ENCODE measurements around the gene HOXA6. TPM values are rescaled to one million over a fixed set of nuclear protein-coding genes. Genes with fewer than 3 reads are reported as not detected.

The HOXA6 gene
- total RNA-seq, 4 donors from 2014 or later, result 1.1 to 1.6 TPM; not detected in 2

DNA sequence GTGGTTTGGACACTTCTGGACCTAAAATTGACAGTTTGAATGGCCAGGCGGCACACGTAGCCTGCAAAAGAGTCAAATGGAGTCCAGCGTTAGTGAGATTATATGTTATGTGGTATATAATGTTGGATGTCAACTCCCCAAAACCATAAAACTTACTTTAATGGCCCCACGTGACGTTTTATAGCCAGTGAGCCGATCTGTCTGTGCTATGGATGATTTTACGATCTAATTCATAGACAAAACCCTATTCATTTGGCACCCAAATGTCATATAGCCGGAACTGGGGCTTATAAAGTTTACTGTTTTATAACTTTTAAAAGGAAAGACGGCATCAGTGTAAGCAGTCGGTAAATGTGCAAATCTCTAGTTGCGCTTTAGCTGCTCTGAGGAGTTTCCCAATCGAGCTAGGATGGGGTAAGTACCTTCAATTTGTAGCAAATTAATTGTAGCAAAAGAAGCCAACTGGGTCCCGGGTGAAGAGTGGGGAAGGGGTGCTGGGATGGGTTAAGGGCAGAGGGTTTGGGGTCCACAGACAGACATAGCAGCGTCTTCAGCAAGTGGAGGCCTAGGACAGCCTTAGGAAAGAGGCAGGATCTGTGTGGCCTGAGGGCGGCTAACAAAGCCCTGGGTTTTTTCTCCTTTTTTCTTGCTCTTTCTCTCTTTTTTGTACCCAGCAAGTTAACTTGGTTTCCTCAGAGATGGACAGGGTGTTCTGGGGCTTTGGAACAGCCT is 7.3 kb downstream of the HOXA6 start:
- Histone ChIP-seq H3K4me3 (replicated peaks in 1 of 3) (no peak overlapping the region), H3K9me3 (no peaks in the 10 kb centered on the region), H3K27me3 (peaks cover 80% of the 10 kb centered on the region), H3K27ac (no peak overlapping the region), H3K4me1 (peaks cover 11 to 16% of the 10 kb centered on the region in 2 donors), H3K36me3 (no peaks in the 10 kb centered on the region)
- no peak for TF ChIP-seq POLR2A (IDR thresholded peaks at IDR 0.05)
- TF ChIP-seq, protein P1, sequence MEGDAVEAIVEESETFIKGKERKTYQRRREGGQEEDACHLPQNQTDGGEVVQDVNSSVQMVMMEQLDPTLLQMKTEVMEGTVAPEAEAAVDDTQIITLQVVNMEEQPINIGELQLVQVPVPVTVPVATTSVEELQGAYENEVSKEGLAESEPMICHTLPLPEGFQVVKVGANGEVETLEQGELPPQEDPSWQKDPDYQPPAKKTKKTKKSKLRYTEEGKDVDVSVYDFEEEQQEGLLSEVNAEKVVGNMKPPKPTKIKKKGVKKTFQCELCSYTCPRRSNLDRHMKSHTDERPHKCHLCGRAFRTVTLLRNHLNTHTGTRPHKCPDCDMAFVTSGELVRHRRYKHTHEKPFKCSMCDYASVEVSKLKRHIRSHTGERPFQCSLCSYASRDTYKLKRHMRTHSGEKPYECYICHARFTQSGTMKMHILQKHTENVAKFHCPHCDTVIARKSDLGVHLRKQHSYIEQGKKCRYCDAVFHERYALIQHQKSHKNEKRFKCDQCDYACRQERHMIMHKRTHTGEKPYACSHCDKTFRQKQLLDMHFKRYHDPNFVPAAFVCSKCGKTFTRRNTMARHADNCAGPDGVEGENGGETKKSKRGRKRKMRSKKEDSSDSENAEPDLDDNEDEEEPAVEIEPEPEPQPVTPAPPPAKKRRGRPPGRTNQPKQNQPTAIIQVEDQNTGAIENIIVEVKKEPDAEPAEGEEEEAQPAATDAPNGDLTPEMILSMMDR (IDR thresholded peaks at IDR 0.05), result no peak
- intact Hi-C loops (cut with DNase I), result no loop called here
- WGBS, 2 donors, result 33 to 50% methylated on average over 15 of the region's 15 CpGs
- no peak for DNase-seq

DNA sequence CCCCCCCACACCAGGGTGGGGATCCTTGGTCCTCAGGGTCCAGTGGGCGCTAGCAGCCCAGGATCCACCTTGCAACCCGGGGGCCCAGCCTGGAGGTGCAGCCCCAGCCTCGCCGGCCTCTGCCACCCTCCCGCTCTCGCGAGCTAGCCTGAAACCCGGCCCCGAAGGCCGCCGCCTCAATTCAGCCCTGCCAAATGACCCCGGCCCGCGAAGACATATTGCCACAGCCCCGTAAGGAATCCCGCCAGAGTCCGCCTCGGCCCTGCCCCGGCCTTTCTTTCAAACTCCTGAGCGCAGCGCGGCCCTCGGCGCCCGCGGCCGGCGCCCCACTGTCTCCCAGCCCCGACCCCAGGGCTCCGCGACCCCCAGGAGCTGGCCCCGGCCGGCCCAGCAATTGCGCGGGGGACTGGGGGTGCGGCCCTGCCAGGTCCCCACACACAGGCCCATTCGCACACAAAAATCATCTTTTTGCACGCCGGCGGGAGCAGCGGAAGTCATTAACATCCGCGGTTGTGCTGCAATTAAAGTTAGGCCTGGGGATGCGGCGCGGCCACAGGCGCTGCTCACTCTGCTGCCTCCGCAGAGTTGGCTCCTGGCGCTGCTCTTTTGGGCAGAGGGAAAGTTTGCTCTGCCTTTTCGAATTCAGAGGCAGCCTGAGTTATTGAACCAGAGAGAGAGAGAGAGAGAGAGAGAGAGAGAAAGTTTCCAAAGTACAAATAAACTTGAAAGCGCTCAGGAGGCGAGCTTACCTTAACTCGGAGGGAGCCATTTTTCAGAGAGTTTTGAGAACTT is 8.0 kb downstream of the HOXA6 start:
- WGBS, 2 donors, result 34 to 36% methylated on average over 45 to 51 of the region's 53 CpGs

DNA sequence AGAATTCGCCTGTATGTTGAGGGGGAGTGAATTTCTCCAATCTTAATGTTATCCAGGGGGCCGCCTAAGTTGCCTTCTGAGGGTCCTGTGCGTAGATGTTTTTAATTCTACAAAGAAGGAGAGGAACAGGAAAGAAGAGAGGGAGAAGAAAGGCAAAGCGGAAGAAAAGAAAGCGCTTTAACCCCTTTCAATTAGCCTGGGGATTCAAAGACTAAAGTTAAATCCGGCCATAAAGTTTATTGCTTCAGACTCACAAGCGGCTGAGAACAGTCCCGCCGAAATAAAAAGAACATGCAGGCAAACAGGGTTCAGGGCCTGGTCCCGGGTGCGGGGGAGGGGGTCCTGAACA is 8.6 kb downstream of the HOXA6 start:
- intact Hi-C loops (cut with DNase I), result no loop called here
- no peak for DNase-seq
- 27 to 31% methylated on average over 11 of the region's 11 CpGs for WGBS, 2 donors
- H3K36me3 ChIP-seq, result no peaks in the 10 kb centered on the region
- no peak overlapping the region for H3K27ac ChIP-seq
- peaks cover 11 to 15% of the 10 kb centered on the region in 2 donors for H3K4me1 ChIP-seq
- H3K4me3 ChIP-seq (replicated peaks in 1 of 3), result no peak overlapping the region
- no peaks in the 10 kb centered on the region for H3K9me3 ChIP-seq
- no peak for TF ChIP-seq POLR2A (IDR thresholded peaks at IDR 0.05)
- TF ChIP-seq, protein P1 (IDR thresholded peaks at IDR 0.05), result no peak
- H3K27me3 ChIP-seq, result peaks cover 68% of the 10 kb centered on the region

More for the DNA sequence above, 8.0 kb downstream of the HOXA6 start:
- H3K27me3 ChIP-seq, result peaks cover 74% of the 10 kb centered on the region
- H3K9me3 ChIP-seq, result no peaks in the 10 kb centered on the region
- no peak overlapping the region for H3K4me3 ChIP-seq (replicated peaks in 1 of 3)
- peaks cover 11 to 16% of the 10 kb centered on the region in 2 donors for H3K4me1 ChIP-seq
- H3K27ac ChIP-seq, result no peak overlapping the region
- intact Hi-C loops (cut with DNase I), result no loop called here
- no peak for TF ChIP-seq POLR2A (IDR thresholded peaks at IDR 0.05)
- TF ChIP-seq, protein P1 (IDR thresholded peaks at IDR 0.05), result no peak
- H3K36me3 ChIP-seq, result no peaks in the 10 kb centered on the region
- no peak for DNase-seq

DNA sequence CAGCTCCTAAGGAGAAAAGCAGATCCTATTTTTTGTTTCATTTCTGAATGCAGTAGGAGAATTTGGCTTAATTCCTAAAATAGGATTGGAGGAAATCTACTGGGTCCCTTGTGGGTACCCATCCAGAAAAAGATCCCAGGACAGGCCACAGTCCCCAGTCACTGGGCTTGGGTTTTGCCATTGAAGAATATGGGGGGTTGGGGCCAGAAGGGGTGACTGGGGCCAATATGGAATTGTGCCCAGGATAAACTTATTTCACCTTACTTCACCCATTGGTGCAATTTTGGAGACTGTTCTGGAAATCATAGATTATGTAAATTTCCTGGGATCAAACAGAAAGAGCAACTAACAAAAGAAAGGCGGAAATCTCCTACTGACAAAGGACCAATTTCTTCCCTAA is 9.1 kb downstream of the HOXA6 start:
- Histone ChIP-seq H3K4me1 (peaks cover 11% of the 10 kb centered on the region in 2 donors), H3K27me3 (peaks cover 69% of the 10 kb centered on the region), H3K27ac (no peak overlapping the region)

More for the DNA sequence above, 9.1 kb downstream of the HOXA6 start:
- intact Hi-C loops (cut with DNase I), result no loop called here
- no peaks in the 10 kb centered on the region for H3K36me3 ChIP-seq
- H3K9me3 ChIP-seq, result no peaks in the 10 kb centered on the region
- no peak for TF ChIP-seq POLR2A (IDR thresholded peaks at IDR 0.05)
- TF ChIP-seq, protein P1 (IDR thresholded peaks at IDR 0.05), result no peak
- H3K4me3 ChIP-seq (replicated peaks in 1 of 3), result no peak overlapping the region
- 50 to 58% methylated on average over 1 of the region's 1 CpG for WGBS, 2 donors
- no peak for DNase-seq
